HCT116 (cell line): Measurements from ENCODE around the gene RALGPS2. TPM values are rescaled to one million over a fixed set of nuclear protein-coding genes. Genes with fewer than 3 reads are reported as not detected.

Experiments used
- ATAC-seq: fragments of 200-7000 bp; cut with Tn5 transposase; 2 replicates; pipeline ENCODE4 v1.9.1; 2020; ENCODE audit warnings: mild to moderate bottlenecking, moderate library complexity
- BruUV-seq: library from RNA; stranded (reverse); fragments of 400-500 nt; replicated peaks from 2 replicates; lab custom pipeline; 2021; lab: Mats Ljungman, UMichigan
- CTCF ChIA-PET: fragments of 300-600 bp; sonication (Branson Sonifier 250); formaldehyde crosslinking; loops from one replicate; lab custom pipeline; 2021; ENCODE audit warnings: antibody characterized with exemption; lab: Charles Lee
- POLR2A ChIA-PET: fragments of 300-600, 350-600 bp; sonication (Branson Sonifier 250); formaldehyde crosslinking; loops from one replicate; lab custom pipeline; 2021; ENCODE audit warnings: antibody characterized with exemption; lab: Charles Lee
- RAD21 ChIA-PET, 2 experiments: fragments of 300-600 bp; sonication (Branson Sonifier 250); formaldehyde crosslinking; loops; one replicate each; lab custom pipeline; 2023; ENCODE audit warnings: low total read pairs in 2 of 2; ENCODE audit not compliant: uncharacterized antibody in 2 of 2, unreplicated experiment in 2 of 2, low non-redundant PET in 1 of 2; lab: Charles Lee
- DNase-seq: peaks from one replicate; pipeline ENCODE4 v3.0.0-alpha.2; 2010; ENCODE audit warnings: low read depth, low spot score
- H2AFZ ChIP-seq: fragments of 200-600 bp; shearing (Covaris generic), sonication (generic); 2 replicates; pipeline ENCODE4 v1.6.1; 2017; ENCODE audit warnings: low read depth, mixed run types, mixed read lengths, antibody characterized with exemption, low read length; ENCODE audit not compliant: poor library complexity, severe bottlenecking
- H3K27ac ChIP-seq: 2 replicates; pipeline ENCODE4 v1.5.1; 2012; ENCODE audit warnings: low read depth, low read length
- H3K27me3 ChIP-seq: fragments of 200-600 bp; sonication (generic); 2 replicates; pipeline ENCODE4 v1.6.1; 2016; ENCODE audit warnings: mixed run types, low read length, mixed read lengths; ENCODE audit not compliant: insufficient read depth
- H3K36me3 ChIP-seq, 2 experiments: fragments of 200-500 bp in 1 of 2; fragments of 200-600 bp in 1 of 2; sonication (Bioruptor generic) in 1 of 2; sonication (generic) in 1 of 2; 2 replicates each; pipeline versions ENCODE4 v1.5.1 to v1.6.1; 2014 to 2016; ENCODE audit warnings: low read length in 2 of 2, inconsistent platforms in 1 of 2, mixed read lengths in 1 of 2, mixed run types in 1 of 2; ENCODE audit not compliant: insufficient read depth in 2 of 2, control insufficient read depth in 1 of 2
- H3K4me1 ChIP-seq, 2 experiments: fragments of 200-600 bp in 1 of 2; sonication (generic) in 1 of 2; 2 replicates each; pipeline versions ENCODE4 v1.5.1 to v1.6.1; 2012 to 2017; ENCODE audit warnings: low read length in 2 of 2, inconsistent platforms in 1 of 2, mild to moderate bottlenecking in 1 of 2, mixed read lengths in 1 of 2, mixed run types in 1 of 2, moderate library complexity in 1 of 2; ENCODE audit not compliant: insufficient read depth in 2 of 2, control insufficient read depth in 1 of 2
- H3K4me2 ChIP-seq: fragments of 200-600 bp; sonication (generic); 2 replicates; pipeline ENCODE4 v1.6.1; 2017; ENCODE audit warnings: mixed run types, low read length, mixed read lengths
- H3K4me3 ChIP-seq, 2 experiments: fragments of 200-600 bp in 1 of 2; sonication (generic) in 1 of 2; replicated peaks in 1 of 2; 2 replicates each; pipeline ENCODE4 v1.5.1; 2011 to 2016; ENCODE audit warnings: low read length in 2 of 2, control low read depth in 1 of 2, low read depth in 1 of 2, mild to moderate bottlenecking in 1 of 2, mixed read lengths in 1 of 2, mixed run types in 1 of 2
- H3K79me2 ChIP-seq: fragments of 200-600 bp; sonication (generic); 2 replicates; pipeline ENCODE4 v1.6.1; 2017; ENCODE audit warnings: mild to moderate bottlenecking, mixed run types, low read length, moderate library complexity, mixed read lengths; ENCODE audit not compliant: insufficient read depth
- H3K9ac ChIP-seq: fragments of 200-600 bp; sonication (generic); 2 replicates; pipeline ENCODE4 v1.6.1; 2016; ENCODE audit warnings: low read length, mixed read lengths
- H3K9me2 ChIP-seq: fragments of 200-600 bp; sonication (generic), shearing (Covaris generic); 2 replicates; pipeline ENCODE4 v1.6.1; 2017; ENCODE audit warnings: mixed run types, mild to moderate bottlenecking, moderate library complexity; ENCODE audit not compliant: insufficient read depth
- H3K9me3 ChIP-seq, 2 experiments: fragments of 200-500 bp in 1 of 2; fragments of 200-600 bp in 1 of 2; sonication (Bioruptor generic) in 1 of 2; sonication (generic) in 1 of 2; 2 replicates each; pipeline ENCODE4 v1.6.1; 2014 to 2017; ENCODE audit warnings: low read length in 2 of 2, mixed read lengths in 2 of 2, inconsistent platforms in 1 of 2, low read depth in 1 of 2, mild to moderate bottlenecking in 1 of 2, mixed run types in 1 of 2, moderate library complexity in 1 of 2; ENCODE audit not compliant: control insufficient read depth in 1 of 2, insufficient read depth in 1 of 2
- H4K20me1 ChIP-seq: fragments of 200-600 bp; sonication (generic), shearing (Covaris generic); 2 replicates; pipeline ENCODE4 v1.6.1; 2017; ENCODE audit warnings: mixed run types, mild to moderate bottlenecking, moderate library complexity; ENCODE audit not compliant: insufficient read depth
- ATF3 ChIP-seq: IDR thresholded peaks from 2 replicates; pipeline ENCODE4 v1.6.1; 2012
- CBX3 ChIP-seq: IDR thresholded peaks from 2 replicates; pipeline ENCODE4 v1.6.1; 2012; ENCODE audit warnings: low read depth
- ELF1 ChIP-seq: IDR thresholded peaks from 2 replicates; pipeline ENCODE4 v1.6.1; 2012; ENCODE audit warnings: low read depth, borderline replicate concordance
- EZH2 ChIP-seq: fragments of 200-600 bp; sonication (generic); IDR thresholded peaks from 2 replicates; pipeline ENCODE4 v1.6.1; 2017; ENCODE audit warnings: antibody characterized with exemption, mixed run types
- EZH2phosphoT487 ChIP-seq: fragments of 200-600 bp; IDR thresholded peaks from 2 replicates; pipeline ENCODE4 v1.6.1; 2018; ENCODE audit warnings: antibody characterized with exemption, borderline replicate concordance
- FOSL1 ChIP-seq: IDR thresholded peaks from 2 replicates; pipeline ENCODE4 v1.6.1; 2012; ENCODE audit warnings: low read depth
- POLR2A ChIP-seq: IDR thresholded peaks from 2 replicates; pipeline ENCODE4 v1.7.0; 2011; ENCODE audit warnings: borderline replicate concordance; ENCODE audit not compliant: insufficient read depth, insufficient read length; ENCODE audit errors: extremely low read depth
- SIN3A ChIP-seq: IDR thresholded peaks from 2 replicates; pipeline ENCODE4 v1.6.1; 2012; ENCODE audit warnings: low read depth
- SP1 ChIP-seq: IDR thresholded peaks from 2 replicates; pipeline ENCODE4 v1.6.1; 2012; ENCODE audit warnings: low read depth
- TCF7L2 ChIP-seq: IDR thresholded peaks from 2 replicates; pipeline ENCODE4 v1.7.0; 2011; ENCODE audit warnings: borderline replicate concordance, inconsistent platforms; ENCODE audit not compliant: insufficient read depth, insufficient read length; ENCODE audit errors: extremely low read depth
- YY1 ChIP-seq: IDR thresholded peaks from 2 replicates; pipeline ENCODE4 v1.6.1; 2011; ENCODE audit warnings: low read length, low read depth, moderate library complexity, mild to moderate bottlenecking; ENCODE audit not compliant: insufficient replicate concordance; ENCODE audit errors: extremely low read depth
- ZFX ChIP-seq: fragments of 450-650 bp; IDR thresholded peaks from 2 replicates; pipeline ENCODE4 v1.6.1; 2017
- intact Hi-C: fragments of 100-400 bp; cut with micrococcal nuclease; formaldehyde crosslinking; loops from 2 replicates; pipeline ENCODE4 v1.10.0; 2022
- total RNA-seq: library from RNA; stranded (reverse); gene quantifications from one replicate; pipeline ENCODE4 v1.2.1, GENCODE V29; 2021; ENCODE audit not compliant: unreplicated experiment
- TF ChIP-seq, protein P1 (sequence below): IDR thresholded peaks from 2 replicates; pipeline ENCODE4 v1.6.1; 2012
- TF ChIP-seq, protein P2 (sequence below): IDR thresholded peaks from 2 replicates; pipeline ENCODE4 v1.6.1; 2011; ENCODE audit warnings: mild to moderate bottlenecking, low read length, moderate library complexity; ENCODE audit not compliant: insufficient replicate concordance; ENCODE audit errors: extremely low read depth

RALGPS2 gene
- total RNA-seq, 1 experiment from 2014 or later: 25.6 TPM

DNA sequence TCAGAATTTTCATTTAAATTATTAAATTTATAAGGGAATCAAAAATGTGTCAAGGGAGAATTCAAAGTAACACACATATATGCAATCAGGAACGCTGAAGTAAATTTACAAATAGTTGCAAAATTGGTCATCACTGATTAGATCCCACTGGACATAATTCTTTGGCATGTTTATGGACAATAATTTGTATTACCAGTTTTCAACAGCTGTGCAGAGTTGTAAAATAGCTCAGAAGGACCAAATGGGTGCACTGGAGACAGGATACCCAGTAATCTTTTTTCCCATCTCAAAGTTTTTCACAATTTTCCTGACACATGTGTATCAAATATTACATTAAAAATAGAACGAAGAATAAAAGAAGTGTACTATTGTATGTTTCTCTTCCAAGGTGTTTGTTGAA, 149.9 kb downstream of the RALGPS2 start:
- TF ChIP-seq POLR2A (no peak), ELF1 (no peak), FOSL1 (no peak), EZH2 (no peak), ATF3 (no peak), SP1 (no peak), ZFX (no peak), EZH2phosphoT487 (no peak), TCF7L2 (no peak), YY1 (no peak), SIN3A (no peak), CBX3 (no peak)
- TF ChIP-seq, protein P1, sequence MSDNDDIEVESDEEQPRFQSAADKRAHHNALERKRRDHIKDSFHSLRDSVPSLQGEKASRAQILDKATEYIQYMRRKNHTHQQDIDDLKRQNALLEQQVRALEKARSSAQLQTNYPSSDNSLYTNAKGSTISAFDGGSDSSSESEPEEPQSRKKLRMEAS: no peak
- TF ChIP-seq, protein P2, sequence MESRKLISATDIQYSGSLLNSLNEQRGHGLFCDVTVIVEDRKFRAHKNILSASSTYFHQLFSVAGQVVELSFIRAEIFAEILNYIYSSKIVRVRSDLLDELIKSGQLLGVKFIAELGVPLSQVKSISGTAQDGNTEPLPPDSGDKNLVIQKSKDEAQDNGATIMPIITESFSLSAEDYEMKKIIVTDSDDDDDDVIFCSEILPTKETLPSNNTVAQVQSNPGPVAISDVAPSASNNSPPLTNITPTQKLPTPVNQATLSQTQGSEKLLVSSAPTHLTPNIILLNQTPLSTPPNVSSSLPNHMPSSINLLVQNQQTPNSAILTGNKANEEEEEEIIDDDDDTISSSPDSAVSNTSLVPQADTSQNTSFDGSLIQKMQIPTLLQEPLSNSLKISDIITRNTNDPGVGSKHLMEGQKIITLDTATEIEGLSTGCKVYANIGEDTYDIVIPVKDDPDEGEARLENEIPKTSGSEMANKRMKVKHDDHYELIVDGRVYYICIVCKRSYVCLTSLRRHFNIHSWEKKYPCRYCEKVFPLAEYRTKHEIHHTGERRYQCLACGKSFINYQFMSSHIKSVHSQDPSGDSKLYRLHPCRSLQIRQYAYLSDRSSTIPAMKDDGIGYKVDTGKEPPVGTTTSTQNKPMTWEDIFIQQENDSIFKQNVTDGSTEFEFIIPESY: no peak
- Histone ChIP-seq H3K4me2 (no peak overlapping the region), H3K4me1 (peaks cover 3 to 10% of the 10 kb centered on the region in 2 experiments; a peak in 3 of 4 replicates), H3K9me3 (no peaks in the 10 kb centered on the region), H3K36me3 (no peaks in the 10 kb centered on the region), H3K9me2 (no peaks in the 10 kb centered on the region), H3K9ac (no peak overlapping the region), H3K27me3 (no peaks in the 10 kb centered on the region), H3K79me2 (no peaks in the 10 kb centered on the region), H3K4me3 (no peak overlapping the region), H4K20me1 (no peaks in the 10 kb centered on the region), H2AFZ (no peak overlapping the region), H3K27ac (no peak overlapping the region)
- CTCF ChIA-PET: no interaction called here
- RAD21 ChIA-PET: no interaction called here
- no peak for DNase-seq
- no TSS peak for BruUV-seq
- POLR2A ChIA-PET: no interaction called here
- ATAC-seq: no peak
- intact Hi-C loops: no loop called here
